ENCODE measurements around the gene USP12.

- no peak for TF ChIP-seq CTCF (IDR thresholded peaks at IDR 0.05)
- no peak for TF ChIP-seq POLR2A (IDR thresholded peaks at IDR 0.05)
Measured at GRCh38 chr13:27034678-27035111, 136.9 kb downstream of the USP12 start.

Measured in esophagus squamous epithelium (tissue), 4 donors.